B cell (primary cell): ENCODE measurements around the gene SLC7A5.
"Not testable (repeated sequence)": the region's sequence is repeated elsewhere in the genome, so short reads cannot be mapped to it uniquely, and the experiment has no call there.

Experiments
- CTCF ChIP-seq: fragments of 200-600 bp; IDR thresholded peaks from one replicate; pipeline ENCODE4 v1.8.0; 2022; ENCODE audit warnings: antibody characterized with exemption, mild to moderate bottlenecking
- EZH2 ChIP-seq: IDR thresholded peaks from 2 replicates; pipeline ENCODE4 v1.6.1; 2012; ENCODE audit warnings: borderline replicate concordance, low read depth, mild to moderate bottlenecking, moderate library complexity, low read length; ENCODE audit not compliant: insufficient read depth, poor library complexity, severe bottlenecking

DNA sequence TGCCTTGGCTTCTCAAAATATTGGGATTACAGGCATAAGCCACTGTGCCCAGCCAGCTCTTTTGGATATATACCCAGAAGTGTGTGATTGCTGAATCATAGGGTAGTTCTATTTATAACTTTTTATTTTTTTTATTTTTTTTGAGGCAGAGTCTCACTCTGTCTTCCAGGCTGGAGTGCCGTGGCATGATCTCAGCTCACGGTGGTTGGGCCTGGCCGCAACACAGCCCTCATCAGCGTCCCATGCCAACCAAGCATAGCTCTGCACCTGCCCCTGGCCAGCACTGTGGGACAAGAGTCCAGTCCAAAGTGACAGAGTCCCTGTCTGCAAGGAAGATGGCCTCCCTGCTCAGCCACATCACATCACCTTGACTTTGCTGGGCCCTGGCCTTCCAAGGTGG, 24.7 kb upstream of the SLC7A5 start:
- TF ChIP-seq CTCF, EZH2: not testable (repeated sequence)
